ENCODE data around the gene KRTAP10-6. TPM values are rescaled to one million over a fixed set of nuclear protein-coding genes. Genes with fewer than 3 reads are reported as not detected.

KRTAP10-6 gene
- total RNA-seq, 1 experiment from 2014 or later = 0.39 TPM

DNA sequence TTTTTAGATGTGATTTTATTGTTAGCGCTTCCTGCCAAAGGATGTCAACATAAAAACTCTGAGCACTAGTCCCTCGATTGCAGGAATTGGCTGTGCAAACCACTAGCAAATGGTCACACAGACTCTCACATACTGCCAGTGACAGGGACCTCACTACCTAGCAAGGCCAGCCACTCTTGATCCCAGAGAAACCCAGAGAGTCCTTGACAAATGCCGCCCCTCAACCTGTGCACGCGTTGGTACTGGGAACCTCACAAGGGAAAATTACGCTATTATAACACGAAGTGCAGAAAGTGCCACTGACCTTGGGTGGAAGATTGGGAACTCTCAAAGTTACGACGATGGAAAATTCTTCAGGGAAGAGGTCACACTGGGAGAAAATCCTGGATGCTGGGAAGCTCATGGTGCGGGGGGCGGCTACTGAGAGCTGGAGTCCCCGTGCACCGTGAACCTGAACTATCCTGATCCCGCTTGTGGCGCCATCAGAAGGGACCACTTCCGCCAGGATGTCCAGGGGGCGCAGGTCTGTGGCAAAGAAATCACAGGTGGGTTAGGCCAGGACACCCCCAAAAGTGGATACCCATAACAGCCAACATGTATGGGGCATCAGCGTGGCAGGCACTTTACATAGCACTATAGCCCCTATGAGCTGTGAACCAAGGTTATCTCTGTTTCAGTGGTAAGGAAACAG lies 24.7 kb downstream of the KRTAP10-6 start:
- intact Hi-C loops (cut with micrococcal nuclease; ENCODE audit: unreplicated experiment) = no loop called here
- no peak for TF ChIP-seq EZH2 (IDR thresholded peaks at IDR 0.05; ENCODE audit: borderline replicate concordance, low read depth, low read length, poor library complexity, severe bottlenecking)
- TF ChIP-seq, protein P1, sequence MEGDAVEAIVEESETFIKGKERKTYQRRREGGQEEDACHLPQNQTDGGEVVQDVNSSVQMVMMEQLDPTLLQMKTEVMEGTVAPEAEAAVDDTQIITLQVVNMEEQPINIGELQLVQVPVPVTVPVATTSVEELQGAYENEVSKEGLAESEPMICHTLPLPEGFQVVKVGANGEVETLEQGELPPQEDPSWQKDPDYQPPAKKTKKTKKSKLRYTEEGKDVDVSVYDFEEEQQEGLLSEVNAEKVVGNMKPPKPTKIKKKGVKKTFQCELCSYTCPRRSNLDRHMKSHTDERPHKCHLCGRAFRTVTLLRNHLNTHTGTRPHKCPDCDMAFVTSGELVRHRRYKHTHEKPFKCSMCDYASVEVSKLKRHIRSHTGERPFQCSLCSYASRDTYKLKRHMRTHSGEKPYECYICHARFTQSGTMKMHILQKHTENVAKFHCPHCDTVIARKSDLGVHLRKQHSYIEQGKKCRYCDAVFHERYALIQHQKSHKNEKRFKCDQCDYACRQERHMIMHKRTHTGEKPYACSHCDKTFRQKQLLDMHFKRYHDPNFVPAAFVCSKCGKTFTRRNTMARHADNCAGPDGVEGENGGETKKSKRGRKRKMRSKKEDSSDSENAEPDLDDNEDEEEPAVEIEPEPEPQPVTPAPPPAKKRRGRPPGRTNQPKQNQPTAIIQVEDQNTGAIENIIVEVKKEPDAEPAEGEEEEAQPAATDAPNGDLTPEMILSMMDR (conservative IDR thresholded peaks at IDR 0.05; ENCODE audit: low read depth, low read length) = no peak
- Histone ChIP-seq H3K4me1 (ENCODE audit: insufficient read depth, low read length, poor library complexity, severe bottlenecking) (no peaks in the 10 kb centered on the region), H3K27me3 (replicated peaks; ENCODE audit: insufficient read depth, low read depth, low read length, poor library complexity) (no peaks in the 10 kb centered on the region), H3K36me3 (ENCODE audit: insufficient read depth, low read length, poor library complexity, severe bottlenecking) (no peaks in the 10 kb centered on the region), H3K4me3 (ENCODE audit: low read depth, low read length, poor library complexity, severe bottlenecking) (no peak overlapping the region), H3K27ac (ENCODE audit: low read depth, low read length, poor library complexity, severe bottlenecking) (no peak overlapping the region), H3K9me3 (ENCODE audit: low read depth, low read length, poor library complexity, severe bottlenecking) (no peaks in the 10 kb centered on the region)
- CTCF ChIA-PET = no interaction called here
- no peak for DNase-seq (ENCODE audit: low spot score)
- no TSS peak for BruUV-seq (replicated peaks)
- POLR2A ChIA-PET (ENCODE audit: low non-redundant PET) = no interaction called here

DNA sequence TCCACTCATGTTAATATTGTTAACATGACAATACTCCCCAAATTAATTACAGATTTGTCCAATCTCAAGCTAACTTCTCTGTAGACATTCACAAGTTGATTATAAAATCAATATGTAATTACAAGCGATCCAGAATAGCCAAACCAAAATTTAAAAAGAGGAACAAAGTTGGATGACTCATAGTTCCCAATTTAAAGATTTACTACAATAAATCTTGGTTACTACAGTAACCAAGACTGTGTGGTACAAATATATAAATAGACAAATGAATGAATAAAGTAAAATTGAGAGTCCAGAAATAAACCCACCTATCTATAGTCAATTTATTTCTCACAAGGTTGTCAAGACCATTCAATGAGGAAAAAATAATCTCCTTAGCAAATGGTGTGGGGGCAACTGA lies 25.9 kb downstream of the KRTAP10-6 start:
- H3K36me3 ChIP-seq (ENCODE audit: insufficient read depth, low read length, poor library complexity, severe bottlenecking) = no peaks in the 10 kb centered on the region
- no peaks in the 10 kb centered on the region for H3K4me1 ChIP-seq (ENCODE audit: insufficient read depth, low read length, poor library complexity, severe bottlenecking)
- CTCF ChIA-PET = no interaction called here
- no peak for DNase-seq (ENCODE audit: low spot score)
- no peak overlapping the region for H3K27ac ChIP-seq (ENCODE audit: low read depth, low read length, poor library complexity, severe bottlenecking)
- no peak overlapping the region for H3K4me3 ChIP-seq (ENCODE audit: low read depth, low read length, poor library complexity, severe bottlenecking)
- BruUV-seq (replicated peaks) = no TSS peak
- no peak for TF ChIP-seq EZH2 (IDR thresholded peaks at IDR 0.05; ENCODE audit: borderline replicate concordance, low read depth, low read length, poor library complexity, severe bottlenecking)
- TF ChIP-seq, protein P1 (conservative IDR thresholded peaks at IDR 0.05; ENCODE audit: low read depth, low read length) = no peak
- H3K9me3 ChIP-seq (ENCODE audit: low read depth, low read length, poor library complexity, severe bottlenecking) = no peaks in the 10 kb centered on the region
- intact Hi-C loops (cut with micrococcal nuclease; ENCODE audit: unreplicated experiment) = no loop called here
- POLR2A ChIA-PET (ENCODE audit: low non-redundant PET) = no interaction called here
- H3K27me3 ChIP-seq (replicated peaks; ENCODE audit: insufficient read depth, low read depth, low read length, poor library complexity) = no peaks in the 10 kb centered on the region

DNA sequence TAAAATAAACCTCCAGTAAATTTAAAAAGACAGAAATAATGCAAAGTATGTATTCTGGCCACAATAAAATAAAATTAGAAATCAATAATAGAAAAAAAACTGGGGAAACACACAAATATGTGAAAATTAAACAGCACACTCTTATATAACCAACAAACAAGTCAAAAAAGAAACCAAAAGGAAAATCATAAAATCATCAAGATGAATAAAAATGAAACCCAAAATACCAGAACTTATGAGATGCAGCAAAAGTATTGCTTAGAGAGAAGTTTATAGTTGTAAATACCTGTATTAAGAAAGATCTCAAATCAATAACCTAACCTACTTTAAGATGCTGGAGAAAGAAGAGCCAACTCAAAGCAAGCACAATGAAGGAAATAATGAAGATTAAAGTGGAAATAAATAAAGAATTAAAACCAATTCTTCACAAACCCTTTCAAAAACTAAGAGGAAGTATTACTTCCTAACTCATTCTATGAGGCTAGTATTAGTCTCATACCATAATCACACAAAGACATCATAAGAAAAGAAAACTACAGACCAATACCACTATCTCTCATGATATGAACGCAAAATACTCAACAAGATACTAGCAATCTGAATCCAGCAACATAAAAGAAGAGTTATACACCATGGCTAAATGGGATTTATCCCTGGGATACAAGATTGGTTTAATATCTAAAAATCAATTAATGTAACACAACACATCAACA lies 27.3 kb downstream of the KRTAP10-6 start:
- Histone ChIP-seq H3K4me3 (ENCODE audit: low read depth, low read length, poor library complexity, severe bottlenecking) (no peak overlapping the region), H3K27ac (ENCODE audit: low read depth, low read length, poor library complexity, severe bottlenecking) (no peak overlapping the region), H3K36me3 (ENCODE audit: insufficient read depth, low read length, poor library complexity, severe bottlenecking) (no peaks in the 10 kb centered on the region), H3K27me3 (replicated peaks; ENCODE audit: insufficient read depth, low read depth, low read length, poor library complexity) (no peaks in the 10 kb centered on the region), H3K4me1 (ENCODE audit: insufficient read depth, low read length, poor library complexity, severe bottlenecking) (no peaks in the 10 kb centered on the region), H3K9me3 (ENCODE audit: low read depth, low read length, poor library complexity, severe bottlenecking) (no peaks in the 10 kb centered on the region)
- POLR2A ChIA-PET (ENCODE audit: low non-redundant PET) = no interaction called here
- CTCF ChIA-PET = no interaction called here
- TF ChIP-seq, protein P1 (conservative IDR thresholded peaks at IDR 0.05; ENCODE audit: low read depth, low read length) = no peak
- no peak for TF ChIP-seq EZH2 (IDR thresholded peaks at IDR 0.05; ENCODE audit: borderline replicate concordance, low read depth, low read length, poor library complexity, severe bottlenecking)
- no peak for DNase-seq (ENCODE audit: low spot score)
- BruUV-seq (replicated peaks) = no TSS peak
- intact Hi-C loops (cut with micrococcal nuclease; ENCODE audit: unreplicated experiment) = no loop called here
